GM19238 (cell line): ENCODE results near the gene DDX59.

Experiments
- DNase-seq: peaks from one replicate; pipeline ENCODE4 v3.0.0; 2011; ENCODE audit warnings: low spot score; ENCODE audit not compliant: insufficient read length

The DDX59 gene

GRCh38 chr1:200669314-200670241, at the start of gene DDX59:
TSS of gene DDX59 (minus strand) at chr1:200669907. CDS start at chr1:200666740, 3,167 bp downstream.
- DNase-seq, result peak; percentile 92

- no peak for DNase-seq
These were observed 44.9 kb upstream of the DDX59 start for GRCh38 chr1:200714504-200715187.

- DNase-seq, result no peak
These were observed 40.5 kb upstream of the DDX59 start for GRCh38 chr1:200710166-200710565.

GRCh38 chr1:200708769-200709168, 39.1 kb upstream of the DDX59 start:
- no peak for DNase-seq

- no peak for DNase-seq
These were observed 38.5 kb upstream of the DDX59 start for GRCh38 chr1:200708161-200708560.

- DNase-seq, result no peak
These were observed 37.4 kb upstream of the DDX59 start for GRCh38 chr1:200707116-200707515.

- DNase-seq, result no peak
These were observed 36.6 kb upstream of the DDX59 start for GRCh38 chr1:200706111-200706814.

GRCh38 chr1:200704986-200705500, 35.3 kb upstream of the DDX59 start:
- no peak for DNase-seq

GRCh38 chr1:200699871-200700270, 30.2 kb upstream of the DDX59 start:
- DNase-seq, result no peak

GRCh38 chr1:200694738-200695137, 25.0 kb upstream of the DDX59 start:
- no peak for DNase-seq

- DNase-seq, result no peak
These were observed 23.6 kb upstream of the DDX59 start for GRCh38 chr1:200693327-200693726.

GRCh38 chr1:200692316-200692715, 22.6 kb upstream of the DDX59 start:
- no peak for DNase-seq

GRCh38 chr1:200686620-200687019, 16.9 kb upstream of the DDX59 start:
- DNase-seq, result no peak

- no peak for DNase-seq
These were observed 14.3 kb upstream of the DDX59 start for GRCh38 chr1:200684015-200684414.

- no peak for DNase-seq
These were observed 13.6 kb upstream of the DDX59 start for GRCh38 chr1:200683298-200683697.

- DNase-seq, result no peak
These were observed 11.5 kb upstream of the DDX59 start for GRCh38 chr1:200681231-200681630.

GRCh38 chr1:200676829-200677228, 7.1 kb upstream of the DDX59 start:
- DNase-seq, result no peak

- DNase-seq, result no peak
These were observed 5.8 kb upstream of the DDX59 start for GRCh38 chr1:200675588-200675852.

GRCh38 chr1:200674838-200675587, 5.3 kb upstream of the DDX59 start:
- no peak for DNase-seq

GRCh38 chr1:200673952-200674823, 4.5 kb upstream of the DDX59 start:
- no peak for DNase-seq
